ENCODE data around the gene SPHK2.
"Not testable (repeated sequence)": the region's sequence is repeated elsewhere in the genome, so short reads cannot be mapped to it uniquely, and the experiment has no call there.

Gene SPHK2

GRCh38 chr19:48659768-48660167 lies 40.5 kb downstream of the SPHK2 start:
- DNase-seq (ENCODE audit: low read depth, low spot score) = no peak

- peak; percentile 68 for DNase-seq (ENCODE audit: low read depth, low spot score)
These were observed 41.8 kb downstream of the SPHK2 start for GRCh38 chr19:48660852-48661710.

GRCh38 chr19:48661711-48662090 lies 42.4 kb downstream of the SPHK2 start:
- DNase-seq (ENCODE audit: low read depth, low spot score) = no peak

GRCh38 chr19:48663667-48664066 lies 44.4 kb downstream of the SPHK2 start:
- no peak for DNase-seq (ENCODE audit: low read depth, low spot score)

GRCh38 chr19:48664476-48664875 lies 45.2 kb downstream of the SPHK2 start:
- DNase-seq (ENCODE audit: low read depth, low spot score) = no peak

GRCh38 chr19:48665786-48666185 lies 46.5 kb downstream of the SPHK2 start:
- DNase-seq (ENCODE audit: low read depth, low spot score) = no peak

GRCh38 chr19:48668332-48668731 lies 49.0 kb downstream of the SPHK2 start:
- DNase-seq (ENCODE audit: low read depth, low spot score) = no peak

- no peak for DNase-seq (ENCODE audit: low read depth, low spot score)
These were observed 49.5 kb downstream of the SPHK2 start for GRCh38 chr19:48668761-48669160.

GRCh38 chr19:48669903-48670668 lies 50.8 kb downstream of the SPHK2 start:
- no peak for DNase-seq (ENCODE audit: low read depth, low spot score)

GRCh38 chr19:48670699-48671445 lies 51.6 kb downstream of the SPHK2 start:
- no peak for DNase-seq (ENCODE audit: low read depth, low spot score)

GRCh38 chr19:48671446-48671995 lies 52.2 kb downstream of the SPHK2 start:
- DNase-seq (ENCODE audit: low read depth, low spot score) = no peak

- no peak for DNase-seq (ENCODE audit: low read depth, low spot score)
These were observed 53.7 kb downstream of the SPHK2 start, which contains the start of gene NTN5 for GRCh38 chr19:48672994-48673393. Gene NTN5 (minus strand): TSS chr19:48673017. CDS start chr19:48670986, 2,031 bp downstream.

- DNase-seq (ENCODE audit: low read depth, low spot score) = no peak
These were observed 54.3 kb downstream of the SPHK2 start for GRCh38 chr19:48673436-48674100.

GRCh38 chr19:48674216-48674809 lies 55.0 kb downstream of the SPHK2 start:
- DNase-seq (ENCODE audit: low read depth, low spot score) = no peak

- DNase-seq (ENCODE audit: low read depth, low spot score) = peak; percentile 52
These were observed 55.9 kb downstream of the SPHK2 start for GRCh38 chr19:48674921-48675824.

GRCh38 chr19:48676487-48676886 lies 57.2 kb downstream of the SPHK2 start:
- DNase-seq (ENCODE audit: low read depth, low spot score) = no peak

GRCh38 chr19:48676887-48677286 lies 57.6 kb downstream of the SPHK2 start:
- no peak for DNase-seq (ENCODE audit: low read depth, low spot score)

- DNase-seq (ENCODE audit: low read depth, low spot score) = no peak
These were observed 58.9 kb downstream of the SPHK2 start for GRCh38 chr19:48678201-48678600.

- DNase-seq (ENCODE audit: low read depth, low spot score) = not testable (repeated sequence)
These were observed 60.7 kb downstream of the SPHK2 start for GRCh38 chr19:48680006-48680405.

All from activated naive CD8-positive, alpha-beta T cell treated with anti-CD3 and anti-CD28 coated beads, Interleukin-2, amount 50 U/mL, for 16 hours (primary cell).